Islet precursor cell (in vitro differentiated cells): ENCODE data around the gene CACNG5.
A peak's percentile ranks its signal among the peaks of the same experiment; 100 is the strongest.

ENCODE experiments used
- DNase-seq: peaks from one replicate; pipeline ENCODE4 v3.0.0-alpha.2; 2018

Gene CACNG5

DNA sequence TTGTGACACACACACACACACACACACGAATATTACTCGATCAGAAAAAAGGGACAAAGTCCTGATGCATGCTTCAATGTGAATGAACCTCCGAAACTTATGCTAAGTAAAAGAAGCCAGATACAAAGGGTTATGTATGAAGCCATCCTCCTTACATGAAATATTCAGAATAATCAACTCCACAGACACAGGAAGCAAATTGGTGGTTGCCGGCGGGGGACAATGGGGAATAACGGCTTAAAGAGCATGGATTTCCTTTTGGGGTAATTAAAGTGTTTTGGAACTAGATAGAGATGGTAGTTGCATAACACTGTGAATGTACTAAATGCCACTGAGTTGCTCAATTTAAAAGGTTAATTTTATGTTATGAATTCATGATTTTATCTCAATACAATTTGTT is 8.1 kb upstream of the CACNG5 start:
- DNase-seq, result no peak

DNA sequence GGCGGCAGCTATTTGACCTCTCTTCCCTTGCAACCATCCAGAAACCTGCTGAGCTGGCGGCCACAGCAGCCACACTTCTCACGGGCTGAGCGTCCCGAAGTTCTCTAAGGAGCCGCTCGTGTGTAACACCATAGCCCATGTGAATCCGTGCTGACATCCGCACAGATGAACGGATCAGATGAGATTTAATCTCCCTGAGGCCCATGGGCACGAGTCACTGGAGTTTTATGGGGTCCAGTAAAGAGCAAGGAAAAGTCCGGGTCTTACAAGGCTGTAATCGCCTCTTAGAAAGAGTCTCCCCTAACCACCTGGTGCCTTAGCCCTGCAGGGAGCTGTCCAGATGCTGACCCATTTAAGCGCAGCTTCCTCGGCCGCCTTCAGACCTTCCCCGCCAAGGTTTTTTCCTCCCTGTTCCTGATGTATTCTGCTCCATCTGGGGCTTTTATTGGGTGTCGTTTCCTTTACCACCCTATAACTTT is 5.5 kb upstream of the CACNG5 start:
- DNase-seq, result peak; percentile 91

DNA sequence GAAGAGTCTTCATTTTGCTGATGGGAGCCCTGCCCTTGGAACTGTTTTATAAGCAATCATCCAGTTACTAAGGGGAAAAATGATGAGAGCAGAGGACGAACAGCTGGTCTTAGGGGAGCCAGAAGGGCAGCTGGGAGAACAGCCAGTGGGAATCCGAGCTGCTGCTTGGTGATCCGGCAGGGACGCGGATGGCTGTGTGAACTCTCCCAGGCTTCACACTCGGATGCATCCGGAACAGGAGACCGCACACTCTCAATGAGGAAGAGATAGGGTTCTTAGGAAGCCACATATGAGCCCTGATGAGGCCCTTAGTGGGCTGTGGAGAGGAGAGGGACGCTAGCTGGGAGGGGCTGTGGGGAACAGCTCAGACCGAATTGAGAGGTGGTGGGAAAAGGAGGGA is 5.0 kb upstream of the CACNG5 start:
- DNase-seq, result no peak

DNA sequence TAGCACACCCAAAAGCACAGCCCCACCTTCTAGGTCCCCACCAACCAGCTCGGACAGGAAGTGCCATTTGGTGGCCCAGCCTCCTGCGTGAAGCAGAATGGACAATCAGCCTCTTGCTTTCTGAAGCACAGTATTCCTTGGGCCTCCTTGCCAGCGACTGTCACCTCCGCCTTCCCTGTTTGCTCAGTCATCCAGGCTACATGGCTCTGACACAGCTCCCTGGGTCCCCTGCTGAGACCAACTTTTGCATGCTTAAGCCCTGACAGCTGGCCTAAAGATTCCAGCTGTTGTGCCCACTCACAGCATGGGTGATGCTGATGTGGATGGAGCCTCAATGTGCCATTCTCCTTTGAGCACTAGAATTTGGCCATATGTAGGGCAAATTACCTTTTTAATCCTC is 4.5 kb upstream of the CACNG5 start:
- no peak for DNase-seq

DNA sequence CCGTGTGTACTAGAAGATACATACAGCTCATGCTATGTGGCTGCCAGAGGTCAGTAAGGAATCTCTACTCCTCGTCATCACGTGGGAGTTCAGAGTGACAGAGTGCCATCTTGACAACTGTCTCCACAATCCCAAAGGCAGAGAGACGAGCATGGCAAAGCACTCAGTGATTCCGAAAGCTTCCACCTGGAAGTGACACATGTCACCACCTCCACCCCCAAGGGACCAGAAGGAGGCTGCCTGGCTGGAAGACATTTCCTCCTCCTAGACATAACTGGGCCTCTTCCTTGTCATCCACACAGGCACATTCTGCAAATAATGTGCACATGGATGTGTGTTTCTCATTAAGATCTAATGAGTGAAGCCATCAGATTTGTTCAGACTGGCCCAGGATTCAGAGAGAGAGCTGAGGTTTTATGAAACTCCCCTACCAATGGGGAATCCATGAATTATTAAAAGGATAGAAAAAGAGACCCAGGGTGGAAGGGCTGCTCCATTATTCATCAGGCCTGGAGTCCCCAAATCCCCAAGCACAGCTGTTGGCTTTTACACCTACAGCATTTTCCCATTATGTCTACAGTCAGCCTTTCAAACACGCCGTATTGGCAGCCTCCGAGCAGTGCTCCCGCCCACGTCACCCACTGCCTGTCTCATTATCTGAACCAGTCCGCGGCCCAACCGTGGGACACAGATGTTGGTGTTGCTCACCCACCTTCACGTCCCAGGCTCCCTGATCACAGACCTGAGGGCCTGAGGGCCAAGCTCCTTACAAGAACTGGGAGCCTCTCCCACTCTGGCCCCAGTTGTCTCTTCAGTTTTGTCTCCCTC is 3.3 kb upstream of the CACNG5 start:
- no peak for DNase-seq

DNA sequence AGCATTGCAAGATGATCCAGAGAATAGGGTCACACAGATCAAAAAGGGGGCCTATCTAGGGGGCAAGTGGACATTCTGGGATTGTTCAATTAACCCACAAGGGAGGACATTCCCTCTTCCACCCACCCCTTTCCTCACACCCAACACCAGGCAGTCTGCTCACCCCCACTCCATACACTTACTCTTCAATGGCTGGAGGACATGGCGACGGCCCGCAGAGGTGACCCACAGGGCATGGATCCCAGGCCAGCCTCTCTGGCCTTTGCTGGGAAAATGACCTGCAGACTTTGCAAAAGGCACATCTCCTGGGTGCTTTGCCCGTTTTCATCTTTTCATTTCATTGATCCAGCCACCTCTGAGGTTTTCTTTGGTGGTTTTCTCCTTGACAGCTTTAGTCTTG is 1.7 kb upstream of the CACNG5 start:
- no peak for DNase-seq

DNA sequence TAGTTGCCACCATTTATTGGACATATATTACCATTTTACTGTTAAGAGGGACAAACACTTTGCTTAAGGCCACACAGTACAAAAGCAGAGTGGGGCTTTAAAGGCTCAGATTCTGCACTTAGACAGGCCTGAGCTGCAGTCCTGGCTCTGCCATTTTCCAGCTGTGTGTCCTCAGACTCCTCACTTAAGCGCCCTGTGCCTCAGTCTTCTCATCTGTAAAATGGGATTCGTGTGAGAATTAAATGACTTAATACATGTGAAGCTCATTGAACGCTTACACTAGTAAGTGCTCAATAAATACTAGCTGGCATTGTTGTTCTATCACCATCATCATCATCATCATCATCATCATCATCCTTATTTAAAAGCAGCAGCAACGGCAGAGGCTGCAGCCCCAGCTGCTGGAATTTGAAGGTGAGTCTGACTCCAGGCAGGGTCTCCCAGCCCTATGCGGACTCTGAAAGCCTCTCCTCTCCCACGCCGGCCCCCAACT is 445 bp upstream of the CACNG5 start:
- DNase-seq, result no peak

DNA sequence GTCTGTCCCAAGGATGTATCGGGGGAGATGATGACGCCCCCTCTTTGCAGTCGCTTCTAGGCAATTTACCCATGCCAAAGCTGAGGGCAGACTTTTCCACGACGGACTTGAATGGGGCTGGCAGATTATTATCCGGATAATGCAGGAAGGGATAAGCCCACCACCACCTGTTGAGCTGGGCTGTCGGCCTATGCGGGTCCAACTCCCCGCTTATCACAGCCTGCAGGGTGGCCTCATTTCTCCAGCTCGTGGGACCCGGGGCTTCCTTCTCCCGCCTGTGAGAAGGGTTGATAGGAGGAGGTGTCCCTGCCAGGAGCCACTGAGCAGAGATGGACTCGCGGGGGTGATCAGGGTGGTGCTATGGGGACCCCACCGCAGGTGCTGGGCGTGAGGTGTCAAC is 559 bp downstream of the CACNG5 start:
- no peak for DNase-seq

DNA sequence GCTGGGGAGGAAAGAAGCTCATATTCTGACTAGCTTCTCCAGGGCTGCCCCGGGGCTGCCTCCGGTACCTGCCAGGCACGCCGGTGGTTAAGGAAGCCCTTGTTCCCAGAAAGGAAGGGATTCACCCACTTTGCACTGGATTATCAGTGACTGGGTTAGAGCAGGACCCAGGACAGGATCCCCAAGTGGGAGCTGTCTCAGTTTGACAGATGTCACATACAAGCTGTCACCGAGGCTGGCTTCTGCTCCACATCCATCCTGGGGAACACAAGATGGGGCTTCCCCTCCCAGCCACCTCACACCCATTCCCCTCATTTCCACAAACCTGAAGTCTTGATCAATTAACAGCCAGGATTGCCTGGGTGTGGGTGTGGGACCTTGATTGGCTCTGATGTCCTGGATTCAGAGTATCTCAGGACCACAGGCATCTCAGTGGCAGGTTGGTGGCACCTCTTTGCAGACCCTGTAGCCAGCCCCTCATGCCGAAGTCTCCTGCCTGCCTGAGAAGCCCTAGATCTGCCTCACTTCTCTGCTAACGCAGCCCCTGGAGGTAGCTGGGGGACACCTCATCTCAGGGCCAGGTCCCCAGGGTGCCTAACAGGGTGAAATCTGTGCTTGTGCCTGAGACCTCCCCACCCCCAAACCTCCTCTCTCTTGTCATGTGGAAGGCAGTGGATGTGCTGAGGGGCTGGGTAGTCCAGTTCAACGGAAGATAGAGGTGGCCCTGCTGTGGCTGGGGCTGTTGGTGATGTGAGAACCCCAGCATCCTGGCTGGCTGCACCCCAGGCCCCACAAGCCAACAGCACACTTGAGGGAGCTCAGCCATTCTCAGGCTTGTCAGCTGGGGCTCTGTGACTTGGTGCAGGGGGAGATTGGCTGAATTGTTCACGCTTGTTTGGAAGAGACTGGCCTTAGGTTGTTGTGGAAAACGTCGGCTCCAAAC is 1.4 kb downstream of the CACNG5 start:
- no peak for DNase-seq

DNA sequence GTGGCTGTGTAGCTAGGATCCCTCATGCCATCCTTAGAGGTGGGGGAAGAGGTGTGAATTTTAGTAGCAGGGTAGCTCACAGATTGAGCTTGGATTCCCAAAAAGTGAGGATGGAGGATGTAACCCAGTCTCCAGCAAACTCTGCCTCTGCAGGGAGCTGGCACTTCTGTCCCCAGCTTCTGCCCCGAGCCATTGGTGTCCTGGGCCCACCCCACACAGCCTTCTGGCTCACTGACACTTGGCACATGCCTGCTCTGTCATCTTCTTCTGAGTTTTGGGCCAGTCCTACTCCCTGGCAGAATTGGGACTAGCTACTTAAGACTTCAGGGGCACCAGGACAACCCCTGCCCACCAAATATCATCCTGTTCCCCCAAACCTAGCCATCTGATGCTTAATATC is 2.3 kb downstream of the CACNG5 start:
- no peak for DNase-seq

DNA sequence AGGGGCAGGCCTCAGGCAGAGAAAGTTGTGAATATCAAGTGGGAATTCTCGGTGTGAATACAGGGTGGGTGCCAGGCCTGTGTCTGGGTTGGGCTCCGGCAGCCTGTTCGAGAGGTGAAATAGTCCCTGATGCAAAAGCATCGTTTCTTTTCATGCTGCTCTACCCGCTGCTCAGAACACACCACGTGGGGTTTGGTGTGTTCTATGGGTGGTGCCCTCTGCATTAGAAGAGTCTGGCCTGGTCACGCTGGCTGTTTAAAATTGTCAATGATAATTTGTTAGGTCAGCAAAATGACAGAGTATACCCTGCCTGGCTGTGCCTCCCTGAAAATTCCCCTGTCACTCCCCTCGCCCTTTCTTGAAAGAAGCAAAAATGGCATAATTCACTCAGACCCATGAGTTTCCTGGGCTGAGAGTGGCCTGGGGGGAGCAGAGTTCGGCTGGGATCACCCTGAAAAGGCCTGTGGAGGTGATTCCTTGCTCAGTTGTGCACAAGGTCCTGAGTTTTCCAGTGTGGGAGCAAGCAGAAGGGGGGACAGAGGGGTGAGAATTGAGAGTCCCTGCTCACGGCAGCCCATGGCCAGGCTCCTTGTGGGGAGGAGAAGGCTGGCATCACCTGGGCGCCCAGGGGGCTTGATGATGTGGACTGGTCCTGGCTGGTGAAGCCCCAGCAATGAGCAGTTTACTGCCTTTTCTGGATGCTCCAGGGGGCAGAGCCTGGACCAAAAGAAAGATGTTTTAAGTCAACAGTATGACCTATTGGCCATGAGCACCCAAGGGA is 3.2 kb downstream of the CACNG5 start:
- DNase-seq, result no peak

DNA sequence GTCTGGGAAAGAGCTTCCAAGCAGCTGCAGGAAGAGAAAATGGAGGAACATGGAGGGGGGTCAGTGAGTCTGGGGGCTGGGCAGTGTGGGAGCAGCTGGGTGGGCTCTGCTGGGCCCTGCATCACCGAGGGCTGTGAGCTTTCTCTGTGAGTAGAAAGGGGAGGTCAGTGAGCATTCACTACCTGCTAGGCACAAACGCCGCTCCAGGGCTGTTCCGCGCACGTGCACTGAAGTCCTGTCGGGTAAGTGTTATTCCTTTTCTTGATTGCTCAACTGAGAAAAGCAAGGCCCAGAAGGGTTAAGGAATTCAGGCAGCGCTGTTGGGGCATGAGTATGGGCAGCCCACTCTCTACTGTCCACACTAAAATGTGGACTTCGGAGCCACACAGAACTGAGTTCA is 4.7 kb downstream of the CACNG5 start:
- peak; percentile 42 for DNase-seq

DNA sequence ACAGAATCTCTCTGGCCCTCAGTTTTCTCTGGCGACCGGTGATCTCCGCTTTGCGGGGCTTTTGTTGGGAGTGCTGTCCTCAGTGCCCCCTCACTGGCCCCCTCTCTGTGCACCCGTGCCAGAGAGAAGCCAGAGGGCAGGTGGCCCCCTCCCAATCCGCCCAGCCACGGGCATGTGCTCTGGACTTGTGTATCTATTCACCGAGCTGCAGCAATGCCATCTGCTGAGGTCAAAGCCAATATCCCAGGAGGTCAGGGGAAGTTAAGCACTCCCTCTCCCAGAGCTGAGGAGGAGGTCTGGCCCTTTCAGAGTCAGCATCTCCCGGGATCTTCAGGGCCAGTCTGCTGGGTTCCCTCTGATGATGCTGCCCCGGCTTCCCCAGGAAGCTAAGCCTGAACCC is 5.1 kb downstream of the CACNG5 start:
- peak; percentile 48 for DNase-seq

DNA sequence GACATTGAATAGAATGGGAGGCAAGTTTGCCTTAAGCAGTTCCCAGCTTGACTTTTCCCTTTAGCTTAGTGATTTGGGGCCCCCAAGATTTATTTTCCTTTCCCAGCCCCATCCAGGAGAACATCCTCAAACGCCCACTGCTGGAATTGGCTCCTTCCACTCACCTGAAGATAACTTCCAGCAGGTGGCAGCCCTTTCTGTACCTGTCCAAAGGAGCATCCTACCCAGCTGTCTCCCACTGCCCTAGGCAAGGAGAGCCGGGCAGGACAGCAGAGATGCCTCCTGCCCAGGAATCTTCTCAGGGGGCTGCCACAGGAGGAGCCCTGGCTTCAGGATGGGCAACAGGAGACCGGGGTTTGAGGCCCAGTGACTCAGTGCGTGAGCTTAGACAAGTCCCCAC is 6.4 kb downstream of the CACNG5 start:
- peak; percentile 72 for DNase-seq

DNA sequence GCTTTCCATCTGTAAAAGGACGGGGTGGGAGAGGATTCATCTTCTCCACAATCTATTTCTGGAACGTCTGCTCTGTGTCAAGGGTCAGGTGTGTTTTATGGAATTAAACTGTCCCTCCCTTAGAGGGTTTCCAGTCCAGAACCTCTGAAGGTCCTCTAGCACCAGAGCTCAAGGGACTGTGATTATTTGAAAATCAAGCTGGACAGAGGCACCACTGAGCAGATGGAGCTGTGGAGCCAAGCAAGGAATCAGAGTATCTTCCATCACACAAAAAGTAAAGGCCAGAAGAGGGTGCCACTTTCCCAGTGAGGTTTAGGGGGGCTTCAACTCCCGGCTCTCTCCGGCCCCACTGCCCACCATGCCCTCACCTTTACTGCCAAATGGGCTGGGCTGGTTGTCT is 6.8 kb downstream of the CACNG5 start:
- no peak for DNase-seq

DNA sequence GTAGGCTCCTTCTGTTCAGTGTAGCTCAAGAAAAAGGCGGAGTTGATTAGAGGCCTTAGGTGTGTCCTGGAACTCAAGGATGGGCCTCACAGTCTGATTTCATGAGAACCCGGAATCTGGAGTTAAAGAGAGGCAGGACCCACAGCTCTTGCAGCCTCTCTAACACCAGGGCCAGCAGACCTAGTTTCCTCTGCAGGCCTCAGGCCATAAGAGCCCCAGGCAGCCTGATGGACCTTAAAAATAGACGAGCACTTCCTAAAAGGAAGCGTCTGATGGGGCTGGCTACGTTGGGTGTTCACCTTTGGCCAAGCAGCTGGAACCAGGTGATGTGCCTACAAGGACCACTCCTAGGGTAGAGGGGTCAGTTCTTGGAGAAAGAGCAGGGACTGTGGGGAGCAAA is 7.6 kb downstream of the CACNG5 start:
- peak; percentile 32 for DNase-seq

DNA sequence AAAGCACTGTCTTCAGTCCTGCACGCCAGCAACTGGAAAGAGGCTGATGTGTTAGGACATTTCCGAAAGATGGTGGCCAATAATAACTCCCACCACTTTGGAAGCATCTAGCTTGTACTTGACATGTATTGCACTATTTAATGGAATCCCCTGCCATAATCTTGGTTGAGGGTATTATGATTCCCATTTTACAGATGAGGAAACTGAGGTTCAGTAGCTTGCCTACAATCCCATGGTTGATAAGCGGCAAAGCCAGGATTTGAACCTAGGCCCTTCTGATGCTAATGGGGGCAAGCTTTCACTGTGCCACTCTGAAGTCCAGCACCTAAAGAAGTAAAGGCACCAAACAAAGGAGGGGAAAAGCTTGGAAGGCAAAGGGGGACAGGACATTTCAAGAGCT is 8.0 kb downstream of the CACNG5 start:
- DNase-seq, result no peak

DNA sequence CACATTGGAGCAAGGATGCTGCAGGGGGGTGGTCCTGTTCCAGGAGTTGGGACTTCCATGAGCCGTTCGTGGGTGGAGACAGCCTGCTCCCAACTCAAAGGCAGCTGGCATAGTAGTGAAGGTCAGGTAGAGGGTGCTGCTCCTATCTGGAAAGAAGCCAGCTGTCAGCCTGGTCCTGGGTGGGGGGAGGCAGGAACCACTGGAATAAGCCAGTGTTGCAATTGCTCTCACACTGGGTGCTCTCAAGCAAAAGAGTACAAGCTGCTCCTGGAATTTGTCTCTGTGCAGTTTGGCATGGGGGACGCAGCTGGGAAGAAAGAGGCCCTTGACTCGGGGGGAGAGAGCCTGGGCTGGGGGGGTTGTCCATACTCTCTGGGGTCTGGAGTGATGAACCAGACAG is 8.7 kb downstream of the CACNG5 start:
- DNase-seq, result peak; percentile 45

DNA sequence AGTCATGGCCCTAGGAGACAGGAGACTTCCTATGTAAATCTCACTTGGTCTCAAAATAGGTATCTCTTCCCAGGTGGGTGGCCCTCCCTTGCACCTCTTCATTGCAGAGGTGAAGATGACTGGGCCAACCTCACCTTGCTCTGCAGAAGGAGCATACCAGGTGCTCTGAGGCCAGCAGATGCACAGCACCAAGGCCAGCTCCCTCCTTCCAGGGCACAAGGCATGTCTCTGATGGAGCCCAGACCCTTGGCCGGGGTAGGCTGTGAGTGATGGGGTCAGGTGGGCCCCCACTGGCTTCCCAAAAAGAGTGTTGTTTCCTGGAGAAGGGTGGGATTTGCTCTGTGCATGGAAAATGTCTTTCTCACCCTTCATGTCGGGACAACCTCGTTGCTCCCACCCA is 12.8 kb downstream of the CACNG5 start:
- peak; percentile 53 for DNase-seq

DNA sequence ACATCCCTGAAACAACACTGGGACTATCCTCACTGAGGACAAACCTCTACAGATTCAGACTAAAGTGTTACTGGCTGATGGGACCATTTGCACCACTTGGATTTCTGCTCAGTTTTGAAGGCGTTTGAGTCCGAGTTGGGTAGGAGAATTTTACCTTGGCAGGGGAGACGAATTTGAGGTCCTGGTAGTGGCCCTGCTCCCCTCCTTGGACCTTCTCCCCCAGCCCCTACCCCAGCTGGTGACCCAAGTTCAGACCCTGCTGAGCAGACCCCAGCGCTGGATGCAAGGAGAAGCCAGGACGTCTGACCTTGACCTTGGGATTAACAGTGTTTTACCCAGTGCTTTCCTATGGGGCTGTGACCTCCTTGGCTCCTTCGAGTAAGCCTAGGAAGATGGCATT is 13.6 kb downstream of the CACNG5 start:
- no peak for DNase-seq

DNA sequence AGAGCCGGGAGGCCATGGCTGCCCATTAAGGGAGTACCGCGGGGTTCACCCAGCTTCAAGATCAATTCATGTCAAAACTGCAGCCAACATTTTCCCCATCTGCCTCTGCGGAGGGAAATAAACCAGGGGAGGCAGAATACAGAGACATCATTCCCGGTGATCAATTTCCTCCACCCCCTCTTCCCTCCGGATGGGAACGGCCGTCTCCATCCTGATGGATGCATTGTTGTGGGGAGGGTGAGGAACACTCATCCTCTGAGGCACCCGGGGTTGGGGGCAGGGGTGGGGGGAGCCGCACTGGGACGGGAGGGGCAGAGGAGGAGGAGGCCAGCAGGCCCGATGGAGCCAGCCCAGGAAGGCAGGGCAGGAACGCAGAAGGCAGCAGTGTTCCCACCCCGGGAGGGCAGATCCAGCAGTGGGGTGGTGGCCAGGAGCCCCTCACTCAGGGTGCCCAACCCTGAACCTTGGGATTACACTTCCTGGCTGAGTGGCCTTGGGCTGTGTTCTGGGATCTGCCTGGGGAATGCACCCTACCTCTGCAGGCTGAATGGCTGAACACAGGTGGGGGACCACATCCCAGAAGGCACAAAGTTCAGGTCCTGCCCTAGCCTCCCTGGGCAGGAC is 14.2 kb downstream of the CACNG5 start:
- no peak for DNase-seq

DNA sequence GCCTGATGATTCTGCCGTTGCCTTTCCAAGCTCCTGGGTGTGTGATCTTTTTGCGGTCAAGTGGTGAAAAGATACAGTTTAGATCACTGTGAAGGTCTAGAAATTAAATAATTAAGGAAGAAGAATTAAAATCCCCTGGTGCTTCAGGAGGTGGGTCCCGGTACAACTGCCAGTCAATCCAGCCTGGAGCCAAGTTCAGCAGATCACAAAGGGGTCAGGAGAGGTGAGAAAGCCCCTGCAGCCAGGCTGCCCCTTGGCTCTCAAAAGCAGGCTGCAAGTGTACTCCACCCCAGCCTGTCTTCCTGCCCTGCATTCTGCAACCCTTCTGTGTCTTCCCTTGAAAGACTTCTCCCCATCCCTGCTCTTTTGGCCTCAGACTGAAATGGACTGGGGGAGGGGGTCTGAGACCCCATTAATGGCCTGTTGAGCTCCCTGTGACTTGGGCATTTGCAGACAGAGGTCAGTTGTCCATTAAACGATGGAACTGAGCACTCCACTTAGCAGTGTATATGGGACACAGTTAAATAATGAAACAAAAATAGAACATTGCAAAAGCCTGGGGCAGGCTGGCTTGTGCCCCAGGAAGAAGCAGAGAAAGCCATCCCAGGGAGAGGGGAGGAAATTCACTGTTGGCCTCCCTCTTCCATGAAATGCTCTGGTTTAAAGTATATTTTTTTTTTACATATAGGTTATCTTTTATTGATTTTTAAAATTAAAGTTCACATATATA is 15.1 kb downstream of the CACNG5 start:
- no peak for DNase-seq
